ENCODE results near the gene PAK5.

PAK5 gene

GRCh38 chr20:9578594-9578993 is 260.3 kb downstream of the PAK5 start:
- Histone ChIP-seq H3K27ac (no peak overlapping the region), H3K4me3 (no peak overlapping the region)
- no peak for DNase-seq (ENCODE audit: low spot score)
- TF ChIP-seq CTCF (IDR thresholded peaks at IDR 0.05): no peak

GRCh38 chr20:9577397-9577796 is 261.5 kb downstream of the PAK5 start:
- DNase-seq (ENCODE audit: low spot score): no peak
- TF ChIP-seq CTCF (IDR thresholded peaks at IDR 0.05): no peak
- Histone ChIP-seq H3K27ac (no peak overlapping the region), H3K4me3 (no peak overlapping the region)

- Histone ChIP-seq H3K4me3 (no peak overlapping the region), H3K27ac (no peak overlapping the region)
- DNase-seq (ENCODE audit: low spot score): no peak
- no peak for TF ChIP-seq CTCF (IDR thresholded peaks at IDR 0.05)
These were observed 262.2 kb downstream of the PAK5 start for GRCh38 chr20:9576695-9577094.

- Histone ChIP-seq H3K27ac (no peak overlapping the region), H3K4me3 (no peak overlapping the region)
- TF ChIP-seq CTCF (IDR thresholded peaks at IDR 0.05): no peak
- DNase-seq (ENCODE audit: low spot score): no peak
These were observed 263.0 kb downstream of the PAK5 start for GRCh38 chr20:9575836-9576235.

- Histone ChIP-seq H3K27ac (no peak overlapping the region), H3K4me3 (no peak overlapping the region)
- TF ChIP-seq CTCF (IDR thresholded peaks at IDR 0.05): no peak
- DNase-seq (ENCODE audit: low spot score): no peak
These were observed 264.1 kb downstream of the PAK5 start for GRCh38 chr20:9574776-9575175.

- DNase-seq (ENCODE audit: low spot score): no peak
- Histone ChIP-seq H3K4me3 (no peak overlapping the region), H3K27ac (no peak overlapping the region)
- no peak for TF ChIP-seq CTCF (IDR thresholded peaks at IDR 0.05)
These were observed 264.7 kb downstream of the PAK5 start for GRCh38 chr20:9574181-9574580.

- no peak for DNase-seq (ENCODE audit: low spot score)
- no peak overlapping the region for H3K4me3 ChIP-seq
- no peak for TF ChIP-seq CTCF (IDR thresholded peaks at IDR 0.05)
- no peak overlapping the region for H3K27ac ChIP-seq
These were observed 265.3 kb downstream of the PAK5 start for GRCh38 chr20:9573335-9574151.
